HL-60 (cell line): ENCODE data around the gene CCDC107.
A peak's percentile ranks its signal among the peaks of the same experiment; 100 is the strongest.

Experiments used
- DNase-seq, 2 experiments: peaks; one replicate each; pipeline ENCODE4 v3.0.0-alpha.2; 2010 to 2020; ENCODE audit warnings: low read depth in 1 of 2, low spot score in 1 of 2
- H3K27ac ChIP-seq: fragments of 250-450 bp; sonication (Bioruptor Pico); replicated peaks from 2 replicates; pipeline ENCODE4 v1.5.1; 2020; ENCODE audit warnings: mild to moderate bottlenecking, moderate library complexity
- H3K27me3 ChIP-seq: fragments of 250-450 bp; sonication (Bioruptor Pico); 2 replicates; pipeline ENCODE4 v1.5.1; 2021; ENCODE audit warnings: mild to moderate bottlenecking, moderate library complexity; ENCODE audit not compliant: insufficient read depth, poor library complexity, severe bottlenecking
- H3K4me3 ChIP-seq: replicated peaks from 2 replicates; pipeline ENCODE4 v1.5.1; 2011; ENCODE audit warnings: mild to moderate bottlenecking, control low read depth, low read length; ENCODE audit not compliant: insufficient read depth
- CTCF ChIP-seq: IDR thresholded peaks from one replicate; pipeline ENCODE4 v1.5.1; 2011; ENCODE audit warnings: low read length, control low read depth, inconsistent platforms; ENCODE audit not compliant: insufficient read depth
- GABPA ChIP-seq: IDR thresholded peaks from 2 replicates; pipeline ENCODE4 v1.6.1; 2012; ENCODE audit warnings: low read depth
- POLR2AphosphoS5 ChIP-seq: IDR thresholded peaks from 2 replicates; pipeline ENCODE4 v1.6.1; 2012; ENCODE audit warnings: low read depth
- REST ChIP-seq: IDR thresholded peaks from 2 replicates; pipeline ENCODE4 v1.6.1; 2012; ENCODE audit warnings: low read depth; ENCODE audit not compliant: insufficient replicate concordance
- SPI1 ChIP-seq: IDR thresholded peaks from 2 replicates; pipeline ENCODE4 v1.6.1; 2012; ENCODE audit warnings: low read depth, mild to moderate bottlenecking, borderline replicate concordance

Gene CCDC107

GRCh38 chr9:35656831-35657545, 1.1 kb upstream of the CCDC107 start:
- DNase-seq, result no peak
- Histone ChIP-seq H3K27ac (peak overlapping the region; percentile 100), H3K27me3 (no peaks in the 10 kb centered on the region), H3K4me3 (peak overlapping the region; percentile 30)
- TF ChIP-seq POLR2AphosphoS5 (no peak), CTCF (no peak), REST (no peak), SPI1 (no peak), GABPA (no peak)

- no peaks in the 10 kb centered on the region for H3K27me3 ChIP-seq
- H3K27ac ChIP-seq, result peak within 1 kb of the TSS; percentile 100
- H3K4me3 ChIP-seq, result peak within 1 kb of the TSS; percentile 89
- TF ChIP-seq GABPA (peak; percentile 32; the same call in 1 of the 2 replicates), REST (no peak), POLR2AphosphoS5 (0 out of 2 replicates have a peak, but pooled peaks have one; percentile 26), SPI1 (peak; percentile 61; the same call in 1 of the 2 replicates), CTCF (no peak)
- peak; percentile 99 to 100 for DNase-seq
Measured at GRCh38 chr9:35657546-35658136, 451 bp upstream of the CCDC107 start, which contains the start of gene RMRP. Gene RMRP (minus strand): TSS chr9:35658019.

- no peak for DNase-seq
- Histone ChIP-seq H3K27me3 (no peaks in the 10 kb centered on the region), H3K27ac (peak overlapping the region; percentile 100), H3K4me3 (peak overlapping the region; percentile 89)
- TF ChIP-seq REST, result no peak
- no peak for TF ChIP-seq GABPA
- TF ChIP-seq SPI1, result no peak
- no peak for TF ChIP-seq POLR2AphosphoS5
- no peak for TF ChIP-seq CTCF
Measured at GRCh38 chr9:35658968-35659220, 802 bp downstream of the CCDC107 start.
